Stimulated activated CD4-positive, alpha-beta T cell treated with anti-CD3 and anti-CD28 coated beads, Interleukin-2, amount 100 ng/mL, for 24 hours (primary cell): ENCODE data around the gene SLC25A24.
"Not testable (repeated sequence)": the region's sequence is repeated elsewhere in the genome, so short reads cannot be mapped to it uniquely, and the experiment has no call there.

Source experiments
- DNase-seq, 2 donors: peaks; one replicate each; pipeline ENCODE4 v3.0.0-alpha.2; 2020

Gene SLC25A24

GRCh38 chr1:108194051-108194450 lies 6.1 kb downstream of the SLC25A24 start:
- DNase-seq, result no peak

GRCh38 chr1:108193333-108193732 lies 6.8 kb downstream of the SLC25A24 start:
- DNase-seq, result no peak

- no peak for DNase-seq
These were observed 7.6 kb downstream of the SLC25A24 start for GRCh38 chr1:108192581-108192980.

GRCh38 chr1:108190686-108191416 lies 9.3 kb downstream of the SLC25A24 start:
- DNase-seq, result no peak

DNA sequence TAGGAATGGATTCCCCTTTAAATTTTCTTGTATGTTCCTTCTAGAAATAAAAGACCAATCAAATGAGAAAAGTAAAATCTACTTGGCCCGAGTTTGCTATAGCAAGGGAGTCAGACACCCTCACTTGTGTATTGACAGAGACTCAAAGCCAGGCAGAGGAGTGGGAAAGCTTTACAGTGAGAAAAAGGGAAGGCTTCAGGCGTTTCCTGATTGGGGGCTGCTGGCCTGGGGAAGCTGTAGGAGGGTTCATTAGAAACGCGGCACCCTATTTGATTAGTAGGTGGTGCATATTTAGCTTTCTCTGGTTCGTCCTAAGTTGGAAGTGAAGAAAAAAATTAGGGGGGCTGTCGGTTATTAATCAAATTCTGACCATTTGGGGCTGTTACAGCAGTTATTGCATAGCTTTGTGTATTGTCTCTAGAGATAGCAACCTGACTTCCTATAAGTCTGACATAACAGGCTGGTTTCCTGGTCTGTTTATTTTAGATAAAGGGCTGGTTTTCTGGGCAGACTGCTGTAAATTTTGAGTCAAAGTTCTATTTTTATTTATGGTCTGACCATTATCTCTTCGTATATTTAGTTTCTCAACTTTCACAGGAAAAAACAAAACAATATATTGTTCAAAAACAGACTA lies 10.0 kb downstream of the SLC25A24 start:
- DNase-seq, result no peak

DNA sequence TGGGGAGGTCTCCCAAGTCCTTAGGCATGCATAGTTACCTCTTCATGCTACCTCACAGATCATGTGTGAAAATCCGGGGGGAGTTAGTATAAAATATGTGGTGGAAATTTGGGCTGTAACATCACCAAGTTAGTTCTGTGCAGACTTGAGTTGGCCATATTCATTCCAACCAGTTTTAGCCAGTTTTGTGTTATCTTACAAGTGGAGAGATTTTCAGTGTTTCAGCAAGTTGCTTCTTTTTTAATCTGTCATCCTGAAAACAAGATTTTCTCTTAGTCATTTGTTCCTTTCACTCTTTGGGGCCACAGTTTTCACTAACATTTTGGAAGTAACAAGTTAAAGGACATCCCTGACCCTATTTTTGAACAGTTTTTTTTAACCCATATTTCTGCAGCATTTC lies 11.3 kb downstream of the SLC25A24 start:
- DNase-seq, result no peak

DNA sequence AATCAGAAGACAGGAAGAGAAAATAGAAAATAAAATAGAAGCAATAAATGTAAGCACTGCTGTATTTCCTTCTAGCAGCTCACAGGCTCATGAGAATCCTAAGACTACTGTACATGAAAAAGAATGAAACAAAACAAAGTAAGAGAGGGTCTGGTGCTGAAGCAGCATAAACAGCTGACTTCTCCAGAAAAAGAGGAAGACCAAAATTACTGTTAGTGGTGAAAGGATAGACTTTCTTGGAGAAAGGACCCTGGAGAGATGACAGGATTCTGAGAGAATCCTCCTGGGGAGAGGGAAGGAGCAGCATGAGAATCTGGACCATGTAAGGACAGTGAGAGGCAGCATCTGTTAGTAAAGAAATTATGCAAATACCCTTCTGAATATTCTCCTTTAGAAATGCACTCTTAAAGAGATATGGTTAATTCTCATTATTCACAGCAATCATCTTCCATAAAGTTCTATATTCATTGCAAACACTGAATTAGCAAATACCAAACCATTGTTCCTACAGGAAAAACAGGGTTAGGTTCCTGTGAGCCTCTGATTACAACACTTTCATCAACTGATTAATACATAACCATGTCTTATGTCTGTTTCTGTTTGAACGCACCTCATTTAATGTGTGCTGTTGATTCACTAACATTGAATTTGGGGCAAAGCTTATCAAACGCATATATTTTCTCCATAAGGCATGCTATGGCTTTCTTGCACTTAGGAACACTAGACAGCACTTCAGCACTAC lies 17.0 kb downstream of the SLC25A24 start:
- DNase-seq, result no peak

DNA sequence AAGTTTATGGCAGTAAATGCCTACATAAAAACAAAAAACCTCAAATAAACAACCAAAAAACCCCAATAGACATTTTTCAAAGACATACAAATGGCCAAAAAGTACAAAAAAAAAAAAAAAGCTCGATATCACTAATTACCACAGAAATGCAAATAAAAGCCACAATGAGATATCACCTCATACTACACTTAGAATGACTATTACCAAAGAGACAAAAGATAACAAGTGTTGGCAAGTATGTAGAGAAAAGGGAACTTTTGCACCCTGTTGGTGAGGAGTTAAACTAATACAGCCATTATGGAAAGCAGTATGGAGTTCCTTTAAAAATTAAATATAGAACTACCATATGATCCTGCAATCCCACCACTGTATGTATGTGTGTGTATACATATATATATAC lies 21.1 kb downstream of the SLC25A24 start:
- no peak for DNase-seq

- DNase-seq, result not testable (repeated sequence)
These were observed 37.7 kb downstream of the SLC25A24 start for GRCh38 chr1:108162409-108162808.

DNA sequence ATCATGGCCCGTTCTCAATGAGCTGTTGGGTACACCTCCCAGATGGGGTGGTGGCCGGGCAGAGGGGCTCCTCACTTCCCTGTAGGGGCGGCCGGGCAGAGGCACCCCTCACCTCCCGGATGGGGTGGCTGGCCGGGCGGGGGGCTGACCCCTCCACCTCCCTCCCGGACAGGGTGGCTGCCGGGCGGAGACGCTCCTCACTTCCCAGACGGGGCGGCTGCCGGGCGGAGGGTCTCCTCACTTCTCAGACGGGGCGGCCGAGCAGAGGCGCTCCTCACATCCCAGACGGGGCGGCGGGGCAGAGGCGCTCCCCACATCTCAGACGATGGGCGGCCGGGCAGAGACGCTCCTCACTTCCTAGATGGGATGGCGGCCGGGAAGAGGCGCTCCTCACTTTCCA lies 40.2 kb downstream of the SLC25A24 start:
- not testable (repeated sequence) for DNase-seq

DNA sequence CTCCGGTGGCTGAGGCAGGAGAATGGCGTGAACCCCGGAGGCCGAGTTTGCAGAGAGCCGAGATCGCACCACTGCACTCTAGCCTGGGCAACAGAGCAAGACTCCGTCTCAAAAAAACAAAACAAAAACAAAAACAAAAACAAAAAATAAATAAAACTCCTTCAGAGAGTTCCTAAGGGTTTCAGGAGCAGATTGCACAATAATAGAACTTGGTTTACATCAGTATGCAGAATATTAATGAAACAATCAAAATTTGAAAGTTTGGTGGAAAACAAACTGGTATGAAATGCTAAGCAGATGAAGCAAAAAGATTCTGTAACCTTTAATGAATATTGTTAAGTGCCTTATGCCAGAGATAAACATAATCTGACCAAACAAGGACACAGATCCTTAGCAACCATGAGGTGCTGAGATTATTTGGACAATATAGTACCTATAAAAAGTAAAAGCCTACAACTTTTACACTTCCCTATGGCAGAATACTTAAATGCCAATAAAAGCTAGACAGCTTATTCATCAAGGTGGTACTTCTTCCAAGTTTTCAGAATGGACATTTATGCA lies 41.2 kb downstream of the SLC25A24 start:
- DNase-seq, result no peak

GRCh38 chr1:108154314-108154713 lies 45.8 kb downstream of the SLC25A24 start:
- DNase-seq, result no peak

GRCh38 chr1:108152782-108153222 lies 47.3 kb downstream of the SLC25A24 start:
- DNase-seq, result no peak

- DNase-seq, result no peak
These were observed 48.6 kb downstream of the SLC25A24 start for GRCh38 chr1:108151548-108151947.

- no peak for DNase-seq
These were observed 50.2 kb downstream of the SLC25A24 start for GRCh38 chr1:108149796-108150467.

DNA sequence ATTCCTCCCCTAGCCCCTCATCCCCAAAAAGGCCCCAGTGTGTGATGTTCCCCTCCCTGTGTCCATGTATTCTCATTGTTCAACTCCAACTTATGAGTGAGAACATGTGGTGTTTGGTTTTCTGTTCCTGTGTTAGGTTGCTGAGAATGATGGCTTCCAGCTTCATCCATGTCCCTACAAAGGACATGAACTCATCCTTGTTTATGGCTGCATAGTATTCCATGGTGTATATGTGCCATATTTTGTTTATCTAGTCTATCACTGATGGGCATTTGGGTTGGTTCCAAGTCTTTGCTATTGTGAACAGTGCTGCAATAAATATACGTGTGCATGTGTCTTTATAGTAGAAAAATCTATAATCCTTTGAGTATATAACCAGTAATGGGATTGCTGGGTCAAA lies 55.6 kb downstream of the SLC25A24 start:
- DNase-seq, result not testable (repeated sequence)

GRCh38 chr1:108142773-108143394 lies 57.3 kb downstream of the SLC25A24 start:
- DNase-seq, result no peak

GRCh38 chr1:108142258-108142657 lies 57.9 kb downstream of the SLC25A24 start:
- no peak for DNase-seq

GRCh38 chr1:108141621-108142020 lies 58.5 kb downstream of the SLC25A24 start:
- DNase-seq, result no peak

DNA sequence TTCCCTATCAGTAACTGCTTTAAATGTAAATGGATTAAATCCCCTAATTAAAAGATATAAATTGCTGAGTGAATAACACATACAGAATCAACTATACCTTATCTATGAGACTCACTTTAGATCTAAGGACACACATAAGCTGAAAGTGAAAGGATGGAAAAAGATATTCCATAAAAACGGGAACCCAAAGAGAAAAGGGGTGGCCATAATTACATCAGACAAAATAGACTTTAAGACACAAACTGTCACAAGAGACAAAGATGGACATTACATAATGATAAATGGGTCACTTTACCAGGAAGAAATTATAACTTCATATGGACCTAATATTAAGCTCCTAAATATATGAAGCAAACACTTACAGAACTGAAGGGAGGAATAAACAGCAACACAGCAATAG lies 59.2 kb downstream of the SLC25A24 start:
- no peak for DNase-seq

- DNase-seq, result no peak
These were observed 60.0 kb downstream of the SLC25A24 start for GRCh38 chr1:108140177-108140576.

DNA sequence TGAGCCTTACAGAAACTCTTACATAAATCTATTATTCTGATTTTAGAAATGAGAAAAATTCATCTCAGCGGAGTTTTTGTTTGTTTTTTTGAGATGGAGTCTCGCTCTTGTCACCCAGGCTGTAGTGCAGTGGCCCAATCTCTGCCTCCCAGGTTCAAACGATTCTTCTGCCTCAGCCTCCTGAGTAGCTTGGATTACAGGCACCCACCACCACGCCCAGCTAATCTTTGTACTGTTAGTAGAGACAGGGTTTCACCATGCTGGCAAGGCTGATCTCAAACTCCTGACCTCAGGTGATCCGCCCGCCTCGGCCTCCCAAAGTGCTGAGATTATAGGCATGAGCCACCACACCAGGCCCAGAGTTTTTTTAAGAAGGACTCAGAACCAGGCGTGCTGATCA lies 60.6 kb downstream of the SLC25A24 start:
- DNase-seq, result not testable (repeated sequence)
